K562 (cell line): Measurements from ENCODE around the gene EFNA5. TPM values are rescaled to one million over a fixed set of nuclear protein-coding genes. Genes with fewer than 3 reads are reported as not detected.

Experiments used
- ATAC-seq: fragments of 200-7000 bp; cut with Tn5 transposase; 3 replicates; pipeline ENCODE4 v1.9.1; 2020; ENCODE audit warnings: moderate library complexity
- BruUV-seq: library from RNA; stranded (reverse); fragments of 400-500 nt; replicated peaks from 2 replicates; lab custom pipeline; 2021; lab: Mats Ljungman, UMichigan
- CTCF ChIA-PET: fragments of 300-600 bp; formaldehyde crosslinking; extraction: SDS; loops from one replicate; lab custom pipeline; 2021; ENCODE audit warnings: low intra/inter-chr PET ratio; lab: Yijun Ruan, JAX
- POLR2A ChIA-PET: fragments of 300-600, 350-650 bp; sonication (Branson Sonifier 250); formaldehyde crosslinking; extraction: SDS; loops from one replicate; lab custom pipeline; 2021; ENCODE audit warnings: antibody characterized with exemption, inconsistent platforms; lab: Yijun Ruan, JAX
- DNase-seq, 4 experiments: peaks; one replicate each; pipeline versions ENCODE4 v3.0.0 to v3.0.0-alpha.2; 2011 to 2018; ENCODE audit warnings: low spot score in 3 of 4, mixed read lengths in 3 of 4; ENCODE audit errors: extremely low read depth in 1 of 4
- FAIRE-seq: peaks from 2 replicates; lab custom pipeline; 2011; peaks lifted over from hg19 to GRCh38; lab: Jason Lieb, UNC
- H2AFZ ChIP-seq: 2 replicates; pipeline ENCODE4 v1.6.0; 2011; ENCODE audit warnings: low read depth, low read length, control low read depth, inconsistent platforms
- H3K27ac ChIP-seq: fragments of 200-600 bp; 3 replicates; pipeline ENCODE4 v1.8.0; 2011; ENCODE audit warnings: low read depth, mild to moderate bottlenecking, control low read depth, inconsistent platforms, low read length, moderate library complexity, mixed read lengths; ENCODE audit errors: extremely low read depth
- H3K27me3 ChIP-seq, 2 experiments: fragments of 300-600 bp in 1 of 2; 2 replicates in 1 of 2; 3 replicates in 1 of 2; pipeline versions ENCODE4 v1.6.0 to v1.8.0; 2011; ENCODE audit warnings: inconsistent platforms in 2 of 2, low read length in 2 of 2, mild to moderate bottlenecking in 1 of 2, mixed read lengths in 1 of 2, moderate library complexity in 1 of 2; ENCODE audit not compliant: control insufficient read depth in 2 of 2, insufficient read depth in 2 of 2
- H3K36me3 ChIP-seq: fragments of 300-600 bp; 3 replicates; pipeline ENCODE4 v1.8.0; 2011; ENCODE audit warnings: mild to moderate bottlenecking, low read length, inconsistent platforms; ENCODE audit not compliant: control insufficient read depth, insufficient read depth
- H3K4me1 ChIP-seq, 2 experiments: fragments of 200-600 bp in 1 of 2; replicated peaks in 1 of 2; 2 replicates in 1 of 2; 3 replicates in 1 of 2; pipeline versions ENCODE4 v1.5.1 to v1.8.0; 2011; ENCODE audit warnings: inconsistent platforms in 2 of 2, low read length in 2 of 2, mild to moderate bottlenecking in 1 of 2, mixed read lengths in 1 of 2, moderate library complexity in 1 of 2; ENCODE audit not compliant: control insufficient read depth in 2 of 2, insufficient read depth in 2 of 2
- H3K4me2 ChIP-seq: 2 replicates; pipeline ENCODE4 v1.6.1; 2011; ENCODE audit warnings: low read length, control low read depth, inconsistent platforms, mixed read lengths; ENCODE audit not compliant: insufficient read depth
- H3K4me3 ChIP-seq: fragments of 200-600 bp; sonication (generic), shearing (Covaris generic); 2 replicates; pipeline ENCODE4 v1.5.1; 2016; ENCODE audit warnings: control low read depth, inconsistent platforms
- H3K79me2 ChIP-seq: fragments of 200-600 bp; 3 replicates; pipeline ENCODE4 v1.8.0; 2011; ENCODE audit warnings: low read length, inconsistent platforms; ENCODE audit not compliant: control insufficient read depth, insufficient read depth
- H3K9ac ChIP-seq, 2 experiments: 2 replicates each; pipeline versions ENCODE4 v1.6.0 to v1.6.1; 2011; ENCODE audit warnings: low read depth in 2 of 2, low read length in 2 of 2, control low read depth in 1 of 2, inconsistent platforms in 1 of 2, mild to moderate bottlenecking in 1 of 2, mixed read lengths in 1 of 2; ENCODE audit not compliant: insufficient read depth in 1 of 2
- H3K9me1 ChIP-seq: one replicate; pipeline ENCODE4 v1.6.0; 2011; ENCODE audit warnings: inconsistent platforms, mild to moderate bottlenecking, low read length, moderate library complexity; ENCODE audit not compliant: control insufficient read depth, insufficient read depth
- H3K9me3 ChIP-seq: replicated peaks from 2 replicates; pipeline ENCODE4 v1.5.1; 2011; ENCODE audit warnings: low read depth, low read length, inconsistent platforms; ENCODE audit not compliant: control insufficient read depth, insufficient read depth
- H4K20me1 ChIP-seq: replicated peaks from 2 replicates; pipeline ENCODE4 v1.6.1; 2011; ENCODE audit warnings: low read length, inconsistent platforms, mixed read lengths; ENCODE audit not compliant: control insufficient read depth, insufficient read depth
- DNMT1 ChIP-seq: fragments of 450-650 bp; IDR thresholded peaks from 2 replicates; pipeline ENCODE4 v1.6.1; 2016; ENCODE audit warnings: antibody characterized with exemption, mild to moderate bottlenecking
- PTTG1 ChIP-seq: fragments of 450-650 bp; IDR thresholded peaks from 2 replicates; pipeline ENCODE4 v1.6.1; 2016; ENCODE audit warnings: low read depth, mild to moderate bottlenecking, missing genetic modification characterization, missing compliant biosample characterization
- TBL1XR1 ChIP-seq, 2 experiments: IDR thresholded peaks; 2 replicates each; pipeline ENCODE4 v1.6.1; 2012; ENCODE audit warnings: improper control_type of control experiment in 2 of 2, low read length in 2 of 2, mild to moderate bottlenecking in 1 of 2
- TEAD2 ChIP-seq: fragments of 450-650 bp; IDR thresholded peaks from 2 replicates; pipeline ENCODE4 v1.6.1; 2016; ENCODE audit warnings: missing genetic modification characterization, control low read depth, missing compliant biosample characterization
- ZNF551 ChIP-seq: fragments of 250-450 bp; sonication (Bioruptor Pico); IDR thresholded peaks from 2 replicates; pipeline ENCODE4 v1.5.0; 2021; ENCODE audit warnings: mild to moderate bottlenecking, moderate library complexity
- ZNF644 ChIP-seq: fragments of 200-800 bp; sonication (Bioruptor generic); IDR thresholded peaks from 2 replicates; pipeline ENCODE4 v1.6.1; 2016; ENCODE audit warnings: low read depth, missing genetic modification characterization, missing compliant biosample characterization
- WGBS: fragments of 100-300 bp; shearing (Covaris generic); methylation state at CpG from one replicate; pipeline ENCODE4 v1.1.6; 2016; ENCODE audit warnings: low coverage, mixed read lengths; ENCODE audit not compliant: insufficient coverage; ENCODE audit errors: missing lambda C conversion rate; 5-methylcytosine and 5-hydroxymethylcytosine counted together
- in situ Hi-C: fragments of 300-500 bp; cut with MboI; formaldehyde crosslinking; loops from 4 replicates; pipeline ENCODE4 v1.15.0; 2018; ENCODE audit warnings: inconsistent platforms, mixed read lengths
- intact Hi-C: fragments of 100-400 bp; cut with micrococcal nuclease; formaldehyde crosslinking; loops from 2 replicates; pipeline ENCODE4 v1.14.2; 2022
- polyA plus RNA-seq, 8 experiments: library from polyadenylated mRNA; depleted of rRNA in 4 of 8; stranded (reverse) in 5 of 8; unstranded in 3 of 8; fragments of >200 nt; fragmentation: Nextera tagmentation in 2 of 8; fragmentation: Illumina TruSeq in 1 of 8; extraction: Ambion mirVana in 2 of 8; extraction: Trizol in 1 of 8; gene quantifications; 2 replicates each; pipeline versions ENCODE4 v1.2.1 to v1.2.3, GENCODE V29; 2011 to 2014; ENCODE audit warnings: inconsistent platforms in 1 of 8, missing spikeins in 1 of 8
- total RNA-seq, 7 experiments: library from RNA; depleted of rRNA in 6 of 7; stranded (reverse); fragments of >200 nt in 6 of 7; fragmentation: Illumina TruSeq in 2 of 7; extraction: Trizol in 2 of 7; gene quantifications; 2 replicates each; pipeline versions ENCODE4 v1.2.1 to v1.2.3, GENCODE V29; 2011 to 2021; ENCODE audit warnings: low replicate concordance in 1 of 7
- TF ChIP-seq, protein P1 (sequence below): fragments of 150-350 bp; conservative IDR thresholded peaks from 2 replicates; pipeline ENCODE4 v1.6.1; 2014; ENCODE audit warnings: low read length
- TF ChIP-seq, protein P2 (sequence below): sonication (generic); formaldehyde crosslinking; IDR thresholded peaks from 2 replicates; pipeline ENCODE4 v1.5.0; 2020; ENCODE audit warnings: missing genetic modification reagents

The EFNA5 gene
- total and polyA plus RNA-seq, 9 of the 15 experiments (the other 6 are each of a cell fraction or from before 2014, with no cell fraction given): 0.20 TPM; not detected in 8

DNA sequence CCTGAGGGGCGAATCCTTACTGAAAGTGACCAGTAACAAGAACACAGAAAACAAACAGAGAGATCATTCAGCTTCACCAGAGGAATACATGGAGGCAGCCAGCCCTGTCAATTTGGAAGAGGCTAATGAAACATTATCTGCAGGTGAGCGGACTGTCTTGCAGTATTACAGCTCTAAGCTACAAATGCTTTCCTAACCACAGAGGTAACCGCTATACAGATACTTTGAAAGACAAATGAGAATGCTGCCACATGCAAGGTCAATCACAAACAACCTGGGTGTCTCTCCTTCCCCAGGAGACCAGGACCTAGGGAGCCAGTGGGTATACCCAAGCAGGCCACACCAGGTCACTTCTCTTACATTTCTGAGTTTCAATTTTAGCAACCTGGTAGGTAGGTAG, 30.2 kb downstream of the EFNA5 start:
- POLR2A ChIA-PET: no interaction called here
- intact Hi-C loops: no loop called here
- WGBS: 0% methylated on average over 3 of the region's 3 CpGs

More for the DNA sequence above, 30.2 kb downstream of the EFNA5 start:
- H3K9me3 ChIP-seq: no peaks in the 10 kb centered on the region
- H3K79me2 ChIP-seq: no peaks in the 10 kb centered on the region
- H4K20me1 ChIP-seq: no peaks in the 10 kb centered on the region
- H3K27me3 ChIP-seq: no peaks in the 10 kb centered on the region
- no peaks in the 10 kb centered on the region for H3K4me1 ChIP-seq
- ATAC-seq (no peak), DNase-seq (no peak), FAIRE-seq (no peak)
- H3K4me3 ChIP-seq: no peak overlapping the region
- H3K27ac ChIP-seq: no peak overlapping the region
- no TSS peak for BruUV-seq
- no peaks in the 10 kb centered on the region for H3K36me3 ChIP-seq
- H3K9ac ChIP-seq: no peak overlapping the region
- CTCF ChIA-PET: no interaction called here
- H3K4me2 ChIP-seq: no peak overlapping the region
- H2AFZ ChIP-seq: no peak overlapping the region
- TF ChIP-seq, protein P1, sequence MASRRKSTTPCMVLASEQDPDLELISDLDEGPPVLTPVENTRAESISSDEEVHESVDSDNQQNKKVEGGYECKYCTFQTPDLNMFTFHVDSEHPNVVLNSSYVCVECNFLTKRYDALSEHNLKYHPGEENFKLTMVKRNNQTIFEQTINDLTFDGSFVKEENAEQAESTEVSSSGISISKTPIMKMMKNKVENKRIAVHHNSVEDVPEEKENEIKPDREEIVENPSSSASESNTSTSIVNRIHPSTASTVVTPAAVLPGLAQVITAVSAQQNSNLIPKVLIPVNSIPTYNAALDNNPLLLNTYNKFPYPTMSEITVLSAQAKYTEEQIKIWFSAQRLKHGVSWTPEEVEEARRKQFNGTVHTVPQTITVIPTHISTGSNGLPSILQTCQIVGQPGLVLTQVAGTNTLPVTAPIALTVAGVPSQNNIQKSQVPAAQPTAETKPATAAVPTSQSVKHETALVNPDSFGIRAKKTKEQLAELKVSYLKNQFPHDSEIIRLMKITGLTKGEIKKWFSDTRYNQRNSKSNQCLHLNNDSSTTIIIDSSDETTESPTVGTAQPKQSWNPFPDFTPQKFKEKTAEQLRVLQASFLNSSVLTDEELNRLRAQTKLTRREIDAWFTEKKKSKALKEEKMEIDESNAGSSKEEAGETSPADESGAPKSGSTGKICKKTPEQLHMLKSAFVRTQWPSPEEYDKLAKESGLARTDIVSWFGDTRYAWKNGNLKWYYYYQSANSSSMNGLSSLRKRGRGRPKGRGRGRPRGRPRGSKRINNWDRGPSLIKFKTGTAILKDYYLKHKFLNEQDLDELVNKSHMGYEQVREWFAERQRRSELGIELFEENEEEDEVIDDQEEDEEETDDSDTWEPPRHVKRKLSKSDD: no peak
- TF ChIP-seq TEAD2 (tag) (no peak), PTTG1 (tag) (no peak), DNMT1 (no peak), ZNF551 (CRISPR knock-in tag) (no peak), TBL1XR1 (IDR thresholded peaks at IDR 0.05; ENCODE audit: low read length in 2 of 2) (no peak), ZNF644 (no peak)
- TF ChIP-seq, protein P2, sequence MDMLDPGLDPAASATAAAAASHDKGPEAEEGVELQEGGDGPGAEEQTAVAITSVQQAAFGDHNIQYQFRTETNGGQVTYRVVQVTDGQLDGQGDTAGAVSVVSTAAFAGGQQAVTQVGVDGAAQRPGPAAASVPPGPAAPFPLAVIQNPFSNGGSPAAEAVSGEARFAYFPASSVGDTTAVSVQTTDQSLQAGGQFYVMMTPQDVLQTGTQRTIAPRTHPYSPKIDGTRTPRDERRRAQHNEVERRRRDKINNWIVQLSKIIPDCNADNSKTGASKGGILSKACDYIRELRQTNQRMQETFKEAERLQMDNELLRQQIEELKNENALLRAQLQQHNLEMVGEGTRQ (CRISPR knock-in tag): no peak
- in situ Hi-C loops: no loop called here
- H3K9me1 ChIP-seq: no peaks in the 10 kb centered on the region
